Germinal center (tissue), 1 donor: ENCODE results near the gene SIN3A.
"Not testable (repeated sequence)": the region's sequence is repeated elsewhere in the genome, so short reads cannot be mapped to it uniquely, and the experiment has no call there.

Experiments
- DNase-seq: peaks from one replicate; pipeline ENCODE4 v3.0.0; 2012; ENCODE audit warnings: mixed read lengths, low spot score

Gene SIN3A

GRCh38 chr15:75333654-75334419, 117.7 kb downstream of the SIN3A start:
- not testable (repeated sequence) for DNase-seq

GRCh38 chr15:75332093-75332492, 119.4 kb downstream of the SIN3A start:
- not testable (repeated sequence) for DNase-seq

- DNase-seq: no peak
These were observed 121.9 kb downstream of the SIN3A start for GRCh38 chr15:75329571-75329970.

- DNase-seq: no peak
These were observed 122.8 kb downstream of the SIN3A start for GRCh38 chr15:75328493-75329314.

GRCh38 chr15:75327491-75327890, 124.0 kb downstream of the SIN3A start:
- no peak for DNase-seq

GRCh38 chr15:75327005-75327404, 124.5 kb downstream of the SIN3A start:
- DNase-seq: no peak

- no peak for DNase-seq
These were observed 125.6 kb downstream of the SIN3A start for GRCh38 chr15:75325922-75326321.

- no peak for DNase-seq
These were observed 129.8 kb downstream of the SIN3A start for GRCh38 chr15:75321711-75322110.
